K562 (cell line): Measurements from ENCODE around the gene MINDY3.

Source experiments
- ARID3A ChIP-seq: IDR thresholded peaks from 2 replicates; pipeline ENCODE4 v1.6.1; 2012; ENCODE audit warnings: low read depth, low read length, improper control_type of control experiment, borderline replicate concordance
- ATF6 ChIP-seq: sonication (generic); formaldehyde crosslinking; IDR thresholded peaks from 2 replicates; pipeline ENCODE4 v1.4.0; 2020; ENCODE audit warnings: mild to moderate bottlenecking, missing genetic modification reagents
- CTCF ChIP-seq, 3 experiments: IDR thresholded peaks in 2 of 3; conservative IDR thresholded peaks in 1 of 3; 2 replicates each; pipeline ENCODE4 v1.5.1; 2011 to 2012; ENCODE audit warnings: low read length in 3 of 3, mild to moderate bottlenecking in 3 of 3, control low read depth in 2 of 3, improper control_type of control experiment in 1 of 3, inconsistent platforms in 1 of 3, low read depth in 1 of 3, mixed read lengths in 1 of 3, moderate library complexity in 1 of 3; ENCODE audit not compliant: insufficient read depth in 2 of 3
- NFIC ChIP-seq: fragments of 450-650 bp; IDR thresholded peaks from 2 replicates; pipeline ENCODE4 v1.6.1; 2017; ENCODE audit warnings: mild to moderate bottlenecking, inconsistent platforms
- NR2C2 ChIP-seq, 2 experiments: fragments of 200-800 bp in 1 of 2; sonication (Bioruptor generic) in 1 of 2; sonication (generic) in 1 of 2; formaldehyde crosslinking in 1 of 2; IDR thresholded peaks; 2 replicates each; pipeline versions ENCODE4 v1.6.1 to v1.8.0; 2016 to 2022; ENCODE audit warnings: mild to moderate bottlenecking in 1 of 2, missing compliant biosample characterization in 1 of 2, missing genetic modification characterization in 1 of 2, missing genetic modification reagents in 1 of 2
- POLR2AphosphoS5 ChIP-seq: IDR thresholded peaks from 2 replicates; pipeline ENCODE4 v1.6.1; 2011; ENCODE audit warnings: mild to moderate bottlenecking, low read depth, low read length, moderate library complexity; ENCODE audit not compliant: control insufficient read depth, insufficient read depth
- TGIF2 ChIP-seq: sonication (generic); formaldehyde crosslinking; IDR thresholded peaks from 2 replicates; pipeline ENCODE4 v1.8.1; 2022; ENCODE audit warnings: mild to moderate bottlenecking, missing genetic modification reagents, moderate library complexity
- XRCC5 ChIP-seq: fragments of 200-400 bp; formaldehyde crosslinking; IDR thresholded peaks from 2 replicates; pipeline ENCODE4 v1.6.1; 2017; ENCODE audit warnings: low read depth, mild to moderate bottlenecking, low read length
- ZEB2 ChIP-seq: fragments of 450-650 bp; IDR thresholded peaks from 2 replicates; pipeline ENCODE4 v1.6.1; 2016
- ZNF639 ChIP-seq, 2 experiments: fragments of 200-800 bp in 1 of 2; sonication (Bioruptor generic) in 1 of 2; sonication (generic) in 1 of 2; formaldehyde crosslinking in 1 of 2; IDR thresholded peaks in 1 of 2; conservative IDR thresholded peaks in 1 of 2; 2 replicates each; pipeline versions ENCODE4 v1.5.0 to v1.6.1; 2016 to 2020; ENCODE audit warnings: missing compliant biosample characterization in 1 of 2, missing genetic modification characterization in 1 of 2, missing genetic modification reagents in 1 of 2

- TF ChIP-seq ZEB2 (no peak), ATF6 (CRISPR knock-in tag) (no peak), ARID3A (no peak), CTCF (IDR thresholded peaks at IDR 0.05 in 2 of 3, conservative IDR thresholded peaks at IDR 0.05 in 1 of 3; ENCODE audit: insufficient read depth in 2 of 3, low read depth in 1 of 3, low read length in 3 of 3) (no peak), NR2C2 (CRISPR knock-in tag; IDR thresholded peaks at IDR 0.05) (no peak), NR2C2 (tag; IDR thresholded peaks at IDR 0.05) (no peak), TGIF2 (CRISPR knock-in tag) (no peak), POLR2AphosphoS5 (no peak), ZNF639 (CRISPR knock-in tag; conservative IDR thresholded peaks at IDR 0.05 in 1 of 2, IDR thresholded peaks at IDR 0.05 in 1 of 2) (no peak), NFIC (no peak), XRCC5 (no peak)
Measured at GRCh38 chr10:15821046-15821683, 39.1 kb downstream of the MINDY3 start.
